H9 (cell line): Measurements from ENCODE around the gene WNT3A. TPM values are rescaled to one million over a fixed set of nuclear protein-coding genes. Genes with fewer than 3 reads are reported as not detected.

ENCODE experiments used
- DNase-seq: peaks from one replicate; pipeline ENCODE4 v3.0.0-alpha.2; 2017
- H2AFZ ChIP-seq: one replicate; pipeline ENCODE4 v1.6.1; 2013; ENCODE audit warnings: mild to moderate bottlenecking, low read length, control low read depth, moderate library complexity
- H2AK5ac ChIP-seq: 2 replicates; pipeline ENCODE4 v1.6.1; 2013; ENCODE audit warnings: low read length, control low read depth, mixed read lengths; ENCODE audit not compliant: insufficient read length
- H2BK120ac ChIP-seq: one replicate; pipeline ENCODE4 v1.6.1; 2013; ENCODE audit warnings: low read depth, mild to moderate bottlenecking, low read length, control low read depth, inconsistent platforms; ENCODE audit not compliant: poor library complexity, severe bottlenecking
- H2BK12ac ChIP-seq: 2 replicates; pipeline ENCODE4 v1.6.1; 2013; ENCODE audit warnings: low read length, control low read depth, mixed read lengths, low read depth; ENCODE audit not compliant: insufficient read length
- H2BK15ac ChIP-seq: 2 replicates; pipeline ENCODE4 v1.6.1; 2013; ENCODE audit warnings: low read depth, low read length, control low read depth
- H2BK20ac ChIP-seq: one replicate; pipeline ENCODE4 v1.6.1; 2013; ENCODE audit warnings: low read depth, mild to moderate bottlenecking, low read length, control low read depth, inconsistent platforms; ENCODE audit not compliant: poor library complexity, severe bottlenecking
- H2BK5ac ChIP-seq: 2 replicates; pipeline ENCODE4 v1.6.1; 2013; ENCODE audit warnings: low read length, control low read depth, mixed read lengths; ENCODE audit not compliant: insufficient read length
- H3K14ac ChIP-seq: 2 replicates; pipeline ENCODE4 v1.6.1; 2013; ENCODE audit warnings: low read length, control low read depth; ENCODE audit not compliant: insufficient read depth
- H3K18ac ChIP-seq: 2 replicates; pipeline ENCODE4 v1.6.1; 2013; ENCODE audit warnings: low read depth, mild to moderate bottlenecking, mixed read lengths, low read length, control low read depth; ENCODE audit not compliant: insufficient read length
- H3K23ac ChIP-seq: 2 replicates; pipeline ENCODE4 v1.6.1; 2013; ENCODE audit warnings: low read length, control low read depth, mixed read lengths, low read depth; ENCODE audit not compliant: insufficient read length
- H3K23me2 ChIP-seq: 2 replicates; pipeline ENCODE4 v1.6.1; 2013; ENCODE audit warnings: low read depth, mild to moderate bottlenecking, mixed read lengths, low read length, control low read depth; ENCODE audit not compliant: insufficient read length, poor library complexity, severe bottlenecking
- H3K27ac ChIP-seq: 2 replicates; pipeline ENCODE4 v1.5.1; 2013; ENCODE audit warnings: low read length, control low read depth, mixed read lengths, low read depth; ENCODE audit not compliant: insufficient read length
- H3K27me3 ChIP-seq: 2 replicates; pipeline ENCODE4 v1.6.1; 2013; ENCODE audit warnings: low read length, control low read depth, inconsistent platforms; ENCODE audit not compliant: insufficient read depth
- H3K4ac ChIP-seq: 2 replicates; pipeline ENCODE4 v1.6.1; 2013; ENCODE audit warnings: low read depth, mild to moderate bottlenecking, control low read depth, inconsistent platforms, low read length, moderate library complexity
- H3K4me1 ChIP-seq: 2 replicates; pipeline ENCODE4 v1.6.1; 2013; ENCODE audit warnings: low read length, control low read depth, inconsistent platforms; ENCODE audit not compliant: insufficient read depth
- H3K4me2 ChIP-seq: 2 replicates; pipeline ENCODE4 v1.6.1; 2013; ENCODE audit warnings: low read length, control low read depth, mixed read lengths; ENCODE audit not compliant: insufficient read length, insufficient read depth
- H3K56ac ChIP-seq: 2 replicates; pipeline ENCODE4 v1.6.1; 2013; ENCODE audit warnings: low read depth, mild to moderate bottlenecking, mixed read lengths, low read length, control low read depth; ENCODE audit not compliant: insufficient read length
- H3K79me1 ChIP-seq: 2 replicates; pipeline ENCODE4 v1.6.1; 2013; ENCODE audit warnings: low read depth, mild to moderate bottlenecking, moderate library complexity, low read length, control low read depth, inconsistent platforms; ENCODE audit not compliant: insufficient read depth, poor library complexity, severe bottlenecking
- H3K79me2 ChIP-seq: 2 replicates; pipeline ENCODE4 v1.6.1; 2013; ENCODE audit warnings: low read length, control low read depth, inconsistent platforms; ENCODE audit not compliant: insufficient read depth
- H3K9ac ChIP-seq: 2 replicates; pipeline ENCODE4 v1.6.1; 2013; ENCODE audit warnings: low read length, control low read depth, mixed read lengths; ENCODE audit not compliant: insufficient read length; ENCODE audit errors: extremely low read depth
- H3K9me3 ChIP-seq: one replicate; pipeline ENCODE4 v1.6.1; 2013; ENCODE audit warnings: low read depth, low read length, inconsistent platforms; ENCODE audit not compliant: control insufficient read depth
- H3T11ph ChIP-seq: one replicate; pipeline ENCODE4 v1.6.1; 2013; ENCODE audit warnings: mild to moderate bottlenecking, low read length, control low read depth, inconsistent platforms
- H4K20me1 ChIP-seq: one replicate; pipeline ENCODE4 v1.6.1; 2013; ENCODE audit not compliant: control insufficient read depth, insufficient read length, insufficient read depth
- H4K5ac ChIP-seq: 2 replicates; pipeline ENCODE4 v1.6.1; 2013; ENCODE audit warnings: low read depth, mild to moderate bottlenecking, mixed read lengths, low read length, control low read depth; ENCODE audit not compliant: insufficient read length
- H4K8ac ChIP-seq: replicated peaks from 2 replicates; pipeline ENCODE4 v1.6.1; 2013; ENCODE audit warnings: low read length, control low read depth, mixed read lengths, low read depth; ENCODE audit not compliant: insufficient read length
- H4K91ac ChIP-seq: 2 replicates; pipeline ENCODE4 v1.6.1; 2013; ENCODE audit warnings: low read depth, mild to moderate bottlenecking, moderate library complexity, mixed read lengths, low read length, control low read depth; ENCODE audit not compliant: insufficient read length
- H3K27ac Mint-ChIP-seq, 3 experiments: 2 replicates in 2 of 3; 3 replicates in 1 of 3; pipeline ENCODE4 v1.8.0; 2020 to 2021; ENCODE audit warnings: mixed read lengths in 3 of 3, mild to moderate bottlenecking in 1 of 3, moderate library complexity in 1 of 3
- H3K27me3 Mint-ChIP-seq: 2 replicates; pipeline ENCODE4 v1.8.0; 2021; ENCODE audit warnings: low read depth, mild to moderate bottlenecking, moderate library complexity, mixed read lengths
- H3K36me3 Mint-ChIP-seq, 3 experiments: 2 replicates in 2 of 3; 3 replicates in 1 of 3; pipeline ENCODE4 v1.8.0; 2020 to 2021; ENCODE audit warnings: low read depth in 3 of 3, mixed read lengths in 3 of 3; ENCODE audit not compliant: insufficient read depth in 1 of 3
- H3K4me1 Mint-ChIP-seq, 2 experiments: 2 replicates each; pipeline ENCODE4 v1.8.0; 2020; ENCODE audit warnings: mixed read lengths in 2 of 2
- H3K4me3 Mint-ChIP-seq, 2 experiments: 2 replicates in 1 of 2; 3 replicates in 1 of 2; pipeline ENCODE4 v1.8.0; 2020 to 2021; ENCODE audit warnings: mild to moderate bottlenecking in 2 of 2, mixed read lengths in 2 of 2, moderate library complexity in 1 of 2
- H3K9me3 Mint-ChIP-seq, 2 experiments: 2 replicates in 1 of 2; 3 replicates in 1 of 2; pipeline ENCODE4 v1.8.0; 2020; ENCODE audit warnings: mild to moderate bottlenecking in 2 of 2, mixed read lengths in 2 of 2, moderate library complexity in 1 of 2
- CTCF ChIP-seq: fragments of 200-600 bp; sonication (generic); conservative IDR thresholded peaks from 3 replicates; pipeline ENCODE4 v1.8.0; 2021; ENCODE audit warnings: antibody characterized with exemption, mild to moderate bottlenecking
- WGBS: extraction: QIAGEN DNeasy Blood & Tissue Kit; methylation state at CpG from one replicate; pipeline ENCODE4 v1.1.7; 2013; ENCODE audit warnings: missing lambda C conversion rate, low lambda C conversion rate, mixed read lengths; ENCODE audit not compliant: insufficient read length; ENCODE audit errors: extremely low coverage; 5-methylcytosine and 5-hydroxymethylcytosine counted together
- total RNA-seq: library from RNA; stranded (reverse); gene quantifications from 2 replicates; pipeline ENCODE4 v1.2.1, GENCODE V29; 2021

WNT3A gene
- total RNA-seq, 1 experiment from 2014 or later, result 0.17 TPM

DNA sequence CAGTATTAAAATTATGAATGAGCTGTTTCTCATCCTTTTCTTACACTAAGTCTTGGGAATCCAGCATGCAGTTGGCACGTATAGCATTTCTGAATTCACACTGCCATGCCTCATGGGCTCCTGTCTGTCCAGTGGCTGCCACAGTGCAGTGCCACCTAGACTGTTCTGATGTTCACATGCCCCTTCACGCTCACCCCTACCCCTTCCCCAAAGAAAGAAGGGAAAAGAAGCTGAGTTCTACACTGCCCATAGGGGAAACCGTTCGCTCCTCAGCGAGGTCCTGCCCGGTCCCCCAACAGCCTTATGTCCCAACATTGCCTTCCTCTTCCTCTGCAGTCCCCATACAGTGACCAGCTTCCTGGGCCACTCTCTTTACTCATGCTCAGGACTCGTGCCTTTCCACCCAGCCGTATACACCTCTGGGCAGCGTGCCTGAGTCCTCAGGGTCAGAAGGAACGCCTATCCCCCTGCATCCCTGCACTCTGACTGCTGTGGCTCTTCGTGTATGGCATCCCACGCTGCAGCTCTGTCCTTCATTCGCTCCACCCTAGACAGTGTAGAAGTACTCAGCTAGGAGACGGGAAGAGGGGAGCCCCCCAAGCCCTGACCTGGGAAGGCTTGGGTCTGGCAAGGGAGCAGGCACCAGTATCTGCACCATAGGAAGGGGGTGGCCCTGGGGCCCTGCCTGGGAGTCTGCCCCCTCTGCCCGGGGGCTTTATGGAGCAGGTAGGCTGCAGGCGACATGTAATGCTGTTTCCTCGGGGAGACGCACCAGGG is 51.6 kb downstream of the WNT3A start:
- Histone ChIP-seq H3T11ph (no peak overlapping the region), H3K9me3 (no peaks in the 10 kb centered on the region), H2BK15ac (no peak overlapping the region), H3K56ac (no peak overlapping the region), H4K20me1 (no peaks in the 10 kb centered on the region), H3K4me2 (peak overlapping the region; percentile 88), H3K4ac (no peak overlapping the region), H4K8ac (no peak overlapping the region), H4K5ac (no peak overlapping the region), H3K18ac (no peak overlapping the region), H3K9ac (no peak overlapping the region), H4K91ac (no peak overlapping the region), H2BK5ac (no peak overlapping the region), H2BK12ac (no peak overlapping the region), H3K23ac (no peak overlapping the region), H2BK120ac (no peak overlapping the region), H3K4me1 (no peaks in the 10 kb centered on the region), H2AK5ac (no peak overlapping the region), H3K27ac (no peak overlapping the region), H3K27me3 (peaks cover 35% of the 10 kb centered on the region), H3K79me1 (no peaks in the 10 kb centered on the region), H3K14ac (no peak overlapping the region), H2AFZ (no peak overlapping the region), H3K79me2 (no peaks in the 10 kb centered on the region), H3K23me2 (peaks cover 19% of the 10 kb centered on the region), H2BK20ac (no peak overlapping the region)
- H3K27ac Mint-ChIP-seq, result no peak overlapping the region
- no CpG with 5 or more reads among the region's 18 CpGs for WGBS
- peaks cover 4 to 6% of the 10 kb centered on the region in 2 experiments; a peak in 3 of 5 replicates for H3K9me3 Mint-ChIP-seq
- H3K36me3 Mint-ChIP-seq, result no peaks in the 10 kb centered on the region; a peak in 1 of 7 replicates
- DNase-seq, result no peak
- peak overlapping the region; percentile 31 to 39; a peak in 2 of 5 replicates for H3K4me3 Mint-ChIP-seq
- H3K4me1 Mint-ChIP-seq, result peaks cover 5% of the 10 kb centered on the region in 2 experiments; a peak in 3 of 4 replicates
- no peak for TF ChIP-seq CTCF
- H3K27me3 Mint-ChIP-seq, result peaks cover 93% of the 10 kb centered on the region
